Fibroblast of skin of right quadriceps (primary cell): ENCODE results near the gene CRYBB1.
"Not testable (repeated sequence)": the region's sequence is repeated elsewhere in the genome, so short reads cannot be mapped to it uniquely, and the experiment has no call there.

Experiments
- DNase-seq: peaks from one replicate; pipeline ENCODE4 v3.0.0-alpha.2; 2013

The CRYBB1 gene

DNA sequence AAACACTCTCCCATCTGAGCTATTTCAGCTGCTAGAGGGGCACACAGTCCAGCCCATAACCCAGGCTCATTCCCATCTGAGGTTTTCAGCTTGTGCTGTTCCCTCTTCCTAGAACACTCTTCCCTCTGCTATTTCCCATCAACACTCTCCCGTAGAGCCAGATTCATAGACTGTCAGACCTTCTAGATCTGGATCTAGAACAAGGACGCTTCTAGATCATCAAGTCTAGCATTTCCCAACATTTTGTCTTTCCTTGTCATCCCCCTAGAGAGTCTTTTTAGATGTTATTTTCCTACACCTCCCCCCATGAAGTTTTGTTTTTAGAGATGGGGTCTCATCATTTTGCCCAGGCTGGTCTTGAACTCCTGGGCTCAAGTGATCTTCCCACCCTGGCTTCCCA, 17.3 kb upstream of the CRYBB1 start:
- DNase-seq = no peak

DNA sequence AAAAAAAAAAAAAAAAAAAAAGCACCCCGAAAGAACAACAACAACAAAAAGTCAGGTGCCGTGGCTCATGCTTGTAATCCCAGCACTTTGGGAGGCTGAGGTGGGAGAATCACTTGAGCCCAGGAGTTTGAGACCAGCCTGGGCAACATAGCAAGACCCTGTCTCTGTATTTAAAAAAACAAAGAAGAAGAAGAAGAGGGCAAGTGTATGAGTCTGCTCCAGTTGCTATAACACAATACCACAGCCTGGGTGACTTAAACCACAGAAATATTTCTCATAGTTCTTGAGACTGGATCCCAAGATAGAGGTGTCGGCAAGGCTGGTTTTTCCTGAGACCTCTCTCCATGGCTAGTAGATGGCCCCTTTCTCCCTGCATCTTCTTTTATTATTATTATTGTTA, 16.4 kb upstream of the CRYBB1 start:
- no peak for DNase-seq

DNA sequence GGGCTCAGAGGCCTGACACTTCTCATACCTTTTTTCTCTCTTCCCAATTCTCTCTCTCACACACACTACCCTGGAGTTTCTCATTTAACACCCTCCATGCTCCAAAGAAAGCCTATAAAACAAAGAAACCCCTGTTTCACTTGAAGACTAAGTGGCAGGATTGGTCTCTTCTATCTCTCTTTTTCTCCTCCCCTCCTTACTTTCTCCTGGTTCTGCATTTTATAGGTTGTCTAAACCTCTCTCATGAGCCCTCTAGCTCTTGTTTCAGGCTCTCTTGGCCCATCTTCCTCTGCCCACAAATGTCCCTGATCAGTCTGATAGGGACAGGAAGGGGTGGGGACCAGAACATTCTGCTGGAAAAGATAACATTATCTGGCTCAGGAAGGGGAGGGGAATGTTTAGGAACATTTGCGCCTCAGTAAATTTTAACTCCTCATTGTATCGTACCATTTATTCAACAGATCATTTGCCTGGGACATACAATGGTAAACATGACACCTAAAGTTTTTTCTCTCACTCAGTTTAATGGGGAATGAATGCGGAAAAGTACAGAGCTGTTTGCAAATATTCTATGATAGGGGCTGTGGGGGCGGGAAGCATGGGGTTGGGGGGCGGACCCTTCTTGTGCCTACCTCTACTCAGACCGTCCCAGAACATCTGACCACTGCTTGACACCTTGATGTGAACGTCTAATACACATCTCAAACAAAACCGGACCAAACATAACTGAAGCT, 14.8 kb upstream of the CRYBB1 start:
- DNase-seq = no peak

DNA sequence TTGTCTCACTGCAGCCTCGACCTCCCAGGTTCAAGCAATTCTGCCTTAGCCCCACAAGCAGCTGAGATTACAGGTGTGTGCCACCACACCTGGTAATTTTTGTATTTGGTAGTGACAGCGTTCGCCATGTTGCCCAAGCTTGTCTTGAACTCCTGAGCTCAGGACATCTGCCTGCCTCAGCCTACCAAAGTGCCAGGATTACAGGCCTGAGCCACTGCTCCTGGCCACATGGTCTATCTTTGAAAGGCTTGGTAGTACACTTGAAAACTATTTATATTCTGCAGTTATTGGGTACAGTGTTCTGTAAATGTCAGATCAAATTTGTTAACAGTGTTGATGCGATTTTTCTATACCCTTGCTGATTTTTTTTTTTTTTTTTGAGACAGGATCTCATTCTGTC, 13.5 kb upstream of the CRYBB1 start:
- no peak for DNase-seq

DNA sequence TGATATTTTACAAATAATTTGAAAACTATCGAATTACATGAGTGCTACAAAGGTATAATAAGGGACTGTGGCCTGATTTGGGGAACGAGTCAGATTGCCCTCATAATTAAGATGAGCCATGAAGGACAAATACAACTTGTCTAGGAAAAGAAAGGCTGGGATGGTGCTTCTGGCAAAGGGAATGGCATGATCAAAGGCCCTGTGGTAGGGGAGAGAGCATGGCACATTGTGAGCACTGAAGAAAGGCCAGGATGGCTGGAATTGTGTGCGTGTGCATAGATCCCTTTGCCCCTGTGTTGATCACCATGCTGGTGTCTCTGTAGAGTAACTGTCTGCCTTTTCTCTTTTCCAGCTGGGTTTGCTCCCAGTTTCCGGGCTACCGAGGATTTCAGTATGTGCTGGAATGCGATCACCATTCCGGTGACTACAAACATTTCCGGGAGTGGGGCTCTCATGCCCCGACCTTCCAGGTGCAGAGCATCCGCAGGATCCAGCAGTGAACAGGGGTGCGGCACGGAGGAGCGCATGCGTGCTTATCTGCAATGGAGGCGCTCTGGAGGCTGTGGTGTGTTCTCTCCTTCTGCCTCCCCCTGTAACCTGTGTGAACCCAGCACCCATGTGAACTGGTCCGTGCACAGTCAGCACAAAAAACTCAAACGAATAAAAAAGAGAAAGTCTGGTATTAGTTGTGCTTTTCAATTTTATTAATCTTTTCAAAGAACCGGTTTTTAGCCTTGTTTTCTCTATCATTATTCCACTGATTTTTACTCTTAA, 12.3 kb upstream of the CRYBB1 start:
- DNase-seq = no peak

DNA sequence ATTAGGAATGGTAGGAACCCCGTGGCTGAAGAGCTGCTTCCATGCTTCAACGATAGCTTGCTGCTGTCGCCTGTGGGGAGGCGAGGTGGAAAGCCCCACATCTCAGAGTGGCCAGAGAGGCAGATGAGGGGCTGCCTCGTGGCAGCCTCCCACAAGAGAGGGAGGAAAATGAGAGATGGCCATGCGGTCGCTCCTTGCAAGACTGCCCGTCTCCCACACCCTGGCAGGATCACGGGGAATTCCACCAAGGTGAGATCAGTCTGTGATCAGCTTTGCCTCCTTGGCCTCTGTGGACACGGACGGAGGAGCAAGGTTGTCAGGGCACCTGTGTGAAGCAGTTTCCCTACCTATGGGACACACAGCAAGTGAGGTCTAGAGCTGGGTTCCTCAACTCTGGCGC, 7.0 kb upstream of the CRYBB1 start:
- no peak for DNase-seq

DNA sequence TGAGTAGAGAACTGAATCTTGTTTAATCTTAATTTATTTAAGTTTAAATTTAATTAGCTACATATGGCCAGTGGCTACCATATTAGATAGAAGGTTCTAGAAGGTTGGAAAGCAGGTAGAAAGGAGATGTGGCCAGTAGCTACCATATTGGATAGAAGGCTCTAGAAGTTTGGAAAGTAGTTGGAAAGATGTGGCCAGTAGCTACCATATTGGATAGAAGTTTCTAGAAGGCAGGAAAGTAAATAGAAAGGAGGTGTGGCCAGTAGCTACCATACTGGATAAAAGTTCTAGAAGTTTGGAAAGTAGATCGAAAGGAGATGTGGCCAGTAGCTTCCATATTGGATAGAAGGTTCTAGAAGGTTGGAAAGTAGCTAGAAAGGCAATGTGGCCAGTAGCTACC, 6.2 kb upstream of the CRYBB1 start:
- no peak for DNase-seq

DNA sequence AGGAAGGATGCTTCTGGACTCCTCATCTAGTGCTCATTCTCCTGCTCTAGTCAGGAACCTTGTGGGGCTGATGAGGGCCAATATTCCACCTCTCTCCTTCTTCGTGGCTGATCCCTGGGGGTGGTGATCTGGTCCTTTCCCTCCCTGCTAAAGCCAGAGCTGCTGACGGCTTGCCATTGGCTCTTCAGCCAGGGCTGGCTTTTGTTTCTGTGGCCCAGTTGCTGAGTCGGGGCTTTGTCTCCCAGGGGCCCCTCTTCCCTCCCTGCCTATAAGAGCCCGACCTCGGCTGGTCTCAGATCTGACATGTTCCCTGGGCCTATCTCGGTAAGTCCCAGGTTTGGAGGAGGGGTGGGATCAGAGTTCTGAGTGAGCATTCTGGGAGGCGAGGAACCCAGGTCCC, 3.8 kb upstream of the CRYBB1 start, which contains the start of gene CRYBA4:
Gene CRYBA4 (plus strand): TSS at position 301 of the 400 bp plus-strand sequence. CDS start 634 bp downstream, outside the sequence.
- DNase-seq = no peak

DNA sequence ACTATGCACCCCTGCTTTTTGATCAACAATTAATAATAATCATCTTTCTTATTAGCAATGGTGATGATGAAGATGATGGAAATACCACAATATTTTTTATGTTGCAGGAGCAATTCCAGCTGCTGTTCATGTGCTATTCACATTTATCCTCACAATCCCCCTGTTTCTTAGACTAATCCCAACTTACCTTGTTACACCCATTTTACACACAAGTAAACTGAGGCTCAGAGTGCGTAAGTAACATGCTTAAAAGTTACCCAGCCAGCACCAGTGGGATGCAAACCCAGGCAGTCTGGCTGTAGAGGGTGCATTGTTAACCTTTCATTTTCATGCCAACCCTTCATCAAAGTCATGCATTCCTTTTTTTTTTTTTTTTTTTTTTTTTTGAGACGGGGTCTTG, 2.4 kb upstream of the CRYBB1 start:
- DNase-seq = no peak

DNA sequence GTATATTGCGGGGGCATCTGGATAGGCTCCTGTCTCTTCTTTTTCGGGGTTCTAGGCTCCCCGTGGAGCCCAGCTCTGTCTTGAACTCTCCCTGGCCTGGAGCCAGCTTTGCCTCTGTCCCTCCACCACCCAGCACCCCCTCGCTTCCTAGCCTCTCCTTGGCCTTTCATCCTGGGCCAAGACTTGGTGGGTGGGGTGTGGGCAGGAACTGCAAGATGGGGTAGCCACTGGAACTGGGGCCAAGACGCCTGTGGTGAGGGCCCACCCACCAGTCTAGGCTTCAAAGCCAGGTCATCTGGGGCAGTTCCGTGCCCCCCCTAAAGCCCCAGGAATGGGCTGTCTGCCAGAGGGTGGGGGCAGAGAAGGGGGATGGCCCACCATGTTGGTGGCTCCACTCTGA, 1.7 kb upstream of the CRYBB1 start:
- no peak for DNase-seq

DNA sequence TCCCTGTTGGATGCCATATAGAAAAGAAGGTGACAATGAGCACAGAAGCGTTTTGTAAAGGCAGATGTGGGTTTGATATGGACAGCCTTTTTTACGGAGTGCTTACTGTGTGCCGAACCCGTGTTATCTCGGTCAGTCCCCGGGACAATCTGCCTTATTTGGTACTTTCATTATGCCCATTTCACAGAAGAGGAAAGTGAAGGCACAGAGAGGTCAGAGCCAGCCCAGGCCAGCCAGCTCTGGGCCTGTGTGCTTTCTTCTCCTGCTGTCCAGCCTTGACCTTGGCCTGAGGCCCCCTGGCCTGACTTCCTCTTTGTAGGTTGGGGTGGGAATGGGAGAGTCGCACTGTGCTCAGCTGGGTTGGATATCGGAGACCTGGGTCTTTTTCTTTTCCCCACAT, 628 bp upstream of the CRYBB1 start:
- no peak for DNase-seq

DNA sequence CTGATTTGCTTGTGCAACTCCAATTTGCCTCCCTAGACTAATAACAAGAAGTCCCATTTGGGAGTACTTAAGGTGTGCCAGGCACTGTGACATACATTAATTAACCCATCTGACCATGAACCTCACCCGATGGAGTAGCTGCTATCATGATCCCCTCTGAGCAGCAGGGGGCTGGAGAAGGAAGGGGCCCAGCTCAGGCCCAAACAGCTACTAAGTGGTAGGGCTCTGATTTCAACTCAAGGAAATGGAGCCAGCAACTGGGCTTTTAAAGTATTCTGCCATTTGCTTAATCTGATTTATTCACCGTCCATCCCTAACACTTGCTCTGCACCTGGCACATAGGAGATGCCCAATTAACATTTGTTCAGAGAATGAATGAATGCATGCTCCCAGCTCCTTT, 1.2 kb downstream of the CRYBB1 start:
- DNase-seq = no peak

DNA sequence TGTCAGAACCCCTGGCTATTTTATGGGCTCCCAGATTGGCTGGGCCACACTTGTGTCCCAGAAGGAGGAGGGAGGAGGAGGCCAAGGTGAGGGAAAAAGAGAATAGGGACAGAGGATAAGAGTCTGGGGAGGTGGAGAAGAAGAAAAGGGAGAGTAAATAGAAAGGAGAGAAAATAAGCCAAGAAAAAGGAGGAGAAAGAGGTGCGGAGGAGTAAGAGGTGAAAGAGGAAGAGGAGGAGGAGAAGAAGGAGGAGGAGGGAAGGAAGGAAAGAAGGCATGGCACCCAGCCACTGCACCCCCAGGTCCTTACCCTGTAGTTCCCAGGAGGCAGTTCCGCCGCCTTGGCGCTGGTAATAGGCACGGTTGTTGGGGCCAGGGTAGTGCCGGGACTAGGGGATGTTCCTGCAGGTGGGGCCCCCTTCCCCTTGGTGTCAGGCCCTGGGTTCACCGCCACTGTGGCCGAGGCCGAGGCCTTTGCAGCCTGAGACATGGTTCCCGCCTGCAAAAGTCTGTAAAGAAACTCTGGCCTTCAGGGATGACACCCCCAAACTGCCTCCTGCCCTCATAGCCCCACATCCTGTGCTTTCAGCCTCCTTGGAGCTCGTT, 1.9 kb downstream of the CRYBB1 start:
- no peak for DNase-seq

DNA sequence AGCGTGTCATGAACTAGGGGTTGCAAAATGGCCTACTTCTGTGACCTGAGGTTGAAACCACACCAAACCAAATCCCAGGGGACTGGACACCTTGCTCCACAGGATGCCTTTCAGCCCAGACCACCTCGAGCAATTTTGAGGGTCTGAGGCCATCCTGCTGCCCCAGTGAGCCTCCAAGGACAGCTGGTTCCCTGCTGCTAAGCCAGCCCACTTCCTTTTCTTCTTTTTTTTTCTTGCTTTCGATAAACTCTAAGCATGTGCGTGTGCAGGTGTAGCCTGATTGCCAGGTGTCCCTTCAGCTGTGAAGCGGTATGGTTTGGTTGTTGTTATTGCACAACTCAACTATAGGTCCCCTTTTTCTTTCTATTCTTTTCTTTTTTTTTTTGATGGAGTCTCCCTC, 2.7 kb downstream of the CRYBB1 start:
- no peak for DNase-seq

DNA sequence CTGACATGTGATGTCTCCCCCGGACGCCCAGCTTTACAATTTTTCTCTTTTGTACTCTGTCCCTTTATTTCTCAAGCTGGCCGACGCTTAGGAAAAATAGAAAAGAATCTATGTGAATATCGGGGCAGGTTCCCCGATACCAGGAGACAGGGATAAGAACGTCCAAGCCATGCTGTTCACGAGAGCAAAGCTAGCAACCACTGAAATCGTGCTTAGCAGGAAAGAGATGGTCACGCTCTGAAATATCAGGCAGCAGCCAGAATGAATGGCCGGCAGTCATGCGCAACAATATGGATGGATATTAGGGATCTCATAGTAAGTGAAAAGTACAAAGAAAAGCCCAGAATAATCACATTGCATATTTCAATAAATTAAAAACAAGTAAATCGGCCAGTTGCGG, 3.5 kb downstream of the CRYBB1 start:
- DNase-seq = no peak

DNA sequence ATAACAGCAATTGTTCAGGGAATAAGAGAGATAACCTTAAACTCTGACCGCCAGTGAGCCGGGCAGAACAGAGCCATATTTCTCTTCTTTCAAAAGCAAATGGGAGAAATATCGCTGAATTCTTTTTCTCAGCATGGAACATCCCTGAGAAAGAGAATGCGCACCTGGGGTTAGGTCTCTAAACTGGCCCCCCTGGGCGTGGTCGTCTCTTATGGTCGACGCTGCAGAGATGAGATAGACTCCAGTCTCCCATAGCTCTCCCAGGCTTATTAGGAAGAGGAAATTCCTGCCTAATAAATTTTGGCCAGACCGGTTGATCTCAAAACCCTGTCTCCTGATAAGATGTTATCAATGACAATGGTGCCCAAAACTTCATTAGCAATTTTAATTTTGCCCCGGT, 4.1 kb downstream of the CRYBB1 start:
- DNase-seq = not testable (repeated sequence)

DNA sequence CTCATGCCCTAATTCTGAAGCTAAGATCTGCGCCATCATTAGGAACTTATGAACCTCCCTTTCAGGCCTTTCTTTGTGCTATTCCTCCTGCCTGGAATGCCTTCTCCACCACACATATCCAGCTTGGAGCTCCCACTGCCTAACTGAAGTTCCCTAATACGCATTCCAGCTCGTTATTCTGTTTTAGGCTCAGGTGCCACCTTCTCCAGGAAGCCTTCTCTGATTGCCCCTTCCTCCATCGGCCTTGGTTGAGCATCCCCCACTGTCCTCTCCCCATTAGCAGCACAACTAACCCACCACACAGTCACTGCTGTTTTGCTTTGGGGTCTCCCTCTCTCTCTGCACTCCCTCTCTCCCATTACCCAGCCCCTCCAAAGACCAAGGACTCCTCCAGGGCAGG, 5.2 kb downstream of the CRYBB1 start:
- no peak for DNase-seq

DNA sequence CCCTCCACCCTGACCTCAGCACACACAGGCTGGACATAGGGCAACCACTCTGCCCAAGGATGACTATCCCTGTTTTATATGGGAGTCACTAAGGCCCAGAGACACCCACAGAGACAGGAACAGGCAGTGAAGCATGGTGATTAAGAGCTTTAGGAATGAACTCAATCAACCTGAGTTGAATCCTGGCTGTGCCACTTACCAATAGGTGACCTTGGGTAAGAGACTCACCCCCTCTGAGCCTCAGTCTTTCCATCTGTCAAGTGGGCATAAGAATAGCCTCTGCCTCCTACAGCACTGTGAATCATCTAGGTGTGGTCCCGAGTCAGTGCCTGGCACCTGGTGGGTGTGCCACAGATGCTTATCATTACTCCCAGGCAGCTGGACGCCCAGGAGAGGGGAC, 6.8 kb downstream of the CRYBB1 start:
- no peak for DNase-seq

DNA sequence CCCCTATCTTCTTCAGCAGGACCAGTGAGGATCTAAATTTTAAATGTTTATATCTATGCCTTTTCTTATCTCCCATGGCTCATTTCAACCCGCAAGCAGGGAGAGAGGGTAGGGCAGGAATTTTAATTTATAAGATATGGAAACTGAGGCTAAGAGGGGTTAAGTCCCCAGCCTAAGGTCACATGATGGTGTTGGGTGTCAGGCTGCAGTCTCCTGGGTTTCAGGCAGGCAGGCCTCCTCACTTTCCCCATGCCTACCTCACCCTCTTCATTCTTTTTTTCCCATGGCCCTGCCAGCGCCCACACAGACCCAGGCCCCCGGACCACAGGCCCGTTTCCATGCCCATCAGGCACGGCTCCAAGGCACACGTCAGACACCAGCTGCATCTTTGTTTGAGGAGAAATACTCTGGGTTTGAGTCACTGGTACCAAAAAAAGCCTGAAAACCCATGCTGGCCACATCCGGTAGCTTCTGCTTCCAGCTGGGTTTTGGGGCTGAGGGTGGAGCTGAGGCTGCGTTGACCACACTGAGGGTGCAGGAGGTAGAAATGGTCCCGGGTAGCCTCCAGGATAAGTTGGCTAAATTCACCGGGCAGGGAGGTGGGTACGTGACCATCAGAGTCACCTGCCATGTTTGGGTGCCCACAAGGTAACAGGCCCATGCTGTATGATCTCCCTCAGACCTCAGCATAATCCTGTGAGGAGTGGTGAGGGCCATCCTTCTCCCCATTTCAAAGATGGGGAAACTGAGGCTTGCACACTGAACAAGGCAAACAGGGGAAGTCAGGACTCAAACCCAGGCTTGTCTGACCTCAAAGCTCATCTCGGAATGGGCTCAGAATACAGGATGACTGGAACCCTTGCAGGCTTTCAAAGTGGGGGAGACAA, 7.5 kb downstream of the CRYBB1 start:
- peak; percentile 79 for DNase-seq

DNA sequence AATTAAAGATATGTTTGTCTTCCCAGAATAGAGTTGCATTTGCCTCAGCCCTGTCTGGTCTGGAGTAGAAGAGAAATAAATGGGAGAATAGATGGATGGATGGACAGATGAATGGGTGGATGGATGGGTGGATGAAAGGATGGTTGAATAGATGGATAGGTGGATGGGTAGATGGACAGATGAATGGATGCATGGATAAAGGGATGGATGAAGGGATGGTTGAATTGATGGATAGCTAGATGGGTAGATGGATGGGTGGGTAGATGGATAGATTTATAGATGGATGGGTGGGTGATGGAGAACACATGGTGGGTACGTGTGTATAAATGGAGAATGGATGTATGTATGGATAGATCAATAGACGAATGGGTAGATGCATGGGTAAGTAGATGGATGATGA, 8.5 kb downstream of the CRYBB1 start:
- DNase-seq = no peak

DNA sequence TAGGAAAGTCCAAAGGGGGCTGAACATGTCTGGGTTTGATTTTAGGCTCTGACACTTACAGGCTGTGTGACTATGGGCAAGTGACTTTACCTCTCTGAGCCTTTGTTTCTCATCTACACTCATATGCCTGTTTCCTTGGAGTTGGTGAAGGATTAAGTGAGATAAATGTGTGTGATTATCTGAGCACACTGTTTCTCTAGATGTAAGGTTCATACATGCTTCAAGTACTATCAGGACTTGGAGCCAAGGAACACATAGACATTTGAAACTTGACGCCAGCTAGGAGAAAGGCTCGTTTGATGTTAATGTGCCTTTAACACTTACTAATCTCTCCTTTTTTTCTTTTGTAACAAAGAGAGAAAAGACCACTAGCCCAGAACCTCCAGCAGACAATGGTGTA, 9.7 kb downstream of the CRYBB1 start:
- no peak for DNase-seq

DNA sequence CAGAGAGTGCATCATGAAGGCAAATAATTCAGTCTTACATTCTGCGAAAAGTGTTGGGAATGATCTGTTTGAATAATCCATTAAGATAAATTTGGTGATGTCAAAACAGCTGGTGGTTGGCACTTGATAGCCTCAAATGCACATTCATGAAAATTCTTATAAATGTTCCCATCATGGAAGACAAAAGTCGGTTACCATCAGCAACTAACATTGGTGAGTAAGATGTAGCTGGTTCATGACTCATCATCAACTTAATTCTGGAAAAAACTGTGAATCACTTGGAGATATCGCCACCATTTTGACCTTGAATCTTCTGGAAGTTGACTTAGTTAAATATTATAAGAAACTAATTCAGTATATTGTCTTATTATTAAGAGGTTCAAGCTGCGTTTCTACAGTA, 11.2 kb downstream of the CRYBB1 start:
- peak; percentile 36 for DNase-seq

DNA sequence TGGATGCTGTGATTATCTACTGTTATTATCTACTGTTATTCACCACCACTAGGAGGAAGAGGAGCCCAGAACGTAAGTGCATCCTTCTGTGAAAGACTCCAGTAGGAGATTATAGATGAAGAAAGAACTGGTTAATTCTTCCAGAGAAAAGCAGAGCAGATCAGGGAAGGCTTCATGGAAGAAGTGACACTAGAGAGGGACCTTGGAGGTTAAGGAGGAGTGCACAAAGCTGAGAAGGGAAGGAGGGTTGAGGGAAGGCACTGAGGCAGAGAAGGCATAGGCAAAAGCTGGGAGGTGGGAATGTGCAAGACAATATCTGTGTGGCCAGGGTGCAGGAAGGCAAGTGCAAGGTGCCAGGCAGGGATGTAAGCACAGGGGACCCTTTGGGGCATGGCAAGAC, 13.5 kb downstream of the CRYBB1 start:
- DNase-seq = no peak
